ENCODE data around the gene YBEY.

- no peak for TF ChIP-seq CTCF (IDR thresholded peaks at IDR 0.05; ENCODE audit: low read depth, low read length)
- no peak for TF ChIP-seq EZH2phosphoT487 (IDR thresholded peaks at IDR 0.05; ENCODE audit: low read depth)
Observed at GRCh38 chr21:46250146-46250725, 35.9 kb upstream of the YBEY start.
